ENCODE data around the gene ERAS. TPM values are rescaled to one million over a fixed set of nuclear protein-coding genes. Genes with fewer than 3 reads are reported as not detected.

The ERAS gene
- polyA plus RNA-seq, 2 of the 4 experiments (the other 2 are of a cell fraction), result 0.06 TPM; not detected in 1

GRCh38 chrX:48831136-48831908 lies 5.0 kb downstream of the ERAS start:
- POLR2A ChIA-PET, result no interaction called here
- TF ChIP-seq NPAS2 (CRISPR knock-in tag; IDR thresholded peaks at IDR 0.05; ENCODE audit: borderline replicate concordance), result no peak
- TF ChIP-seq RNF2 (IDR thresholded peaks at IDR 0.05; ENCODE audit: borderline replicate concordance, low read depth), result no peak
- no peak for TF ChIP-seq E2F6 (IDR thresholded peaks at IDR 0.05; ENCODE audit: borderline replicate concordance, low read depth)
- H3K9me3 ChIP-seq, result no peaks in the 10 kb centered on the region
- CTCF ChIA-PET, result no interaction called here
- no peak overlapping the region for H3K27ac ChIP-seq
- peaks cover 5% of the 10 kb centered on the region; the same call in 1 of the 3 replicates for H3K4me1 ChIP-seq
- no peak overlapping the region for H3K4me3 ChIP-seq
- no peak for FAIRE-seq
- 90% methylated on average over 36 of the region's 58 CpGs for WGBS (ENCODE audit: missing lambda C conversion rate)
- ATAC-seq, result no peak
- no peak for DNase-seq (ENCODE audit: low read depth in 1 of 2, low spot score in 1 of 2)
- no peak overlapping the region for H3K4me2 ChIP-seq

GRCh38 chrX:48831909-48832291 lies 5.6 kb downstream of the ERAS start:
- Histone ChIP-seq H3K27ac (no peak overlapping the region), H3K4me1 (peaks cover 5% of the 10 kb centered on the region; the same call in 1 of the 3 replicates), H3K4me2 (no peak overlapping the region), H3K4me3 (no peak overlapping the region), H3K9me3 (no peaks in the 10 kb centered on the region)
- 97% methylated on average over 30 of the region's 57 CpGs for WGBS (ENCODE audit: missing lambda C conversion rate)
- POLR2A ChIA-PET, result no interaction called here
- DNase-seq (ENCODE audit: low read depth in 1 of 2, low spot score in 1 of 2), result no peak
- ATAC-seq, result no peak
- TF ChIP-seq GATA3 (IDR thresholded peaks at IDR 0.05; ENCODE audit: borderline replicate concordance) (no peak), PBX3 (IDR thresholded peaks at IDR 0.05) (no peak), RNF2 (IDR thresholded peaks at IDR 0.05; ENCODE audit: borderline replicate concordance, low read depth) (no peak), ELK1 (IDR thresholded peaks at IDR 0.05; ENCODE audit: low read depth, low read length) (no peak), ESRRA (IDR thresholded peaks at IDR 0.05; ENCODE audit: borderline replicate concordance, low read length) (no peak), EHMT2 (IDR thresholded peaks at IDR 0.05; ENCODE audit: low read depth) (no peak), RFX5 (IDR thresholded peaks at IDR 0.05) (no peak), JUNB (IDR thresholded peaks at IDR 0.05) (no peak), ZFP36 (IDR thresholded peaks at IDR 0.05; ENCODE audit: borderline replicate concordance, partially characterized antibody) (no peak), KDM1A (IDR thresholded peaks at IDR 0.05; ENCODE audit: low read depth) (no peak), HOXB5 (CRISPR knock-in tag; IDR thresholded peaks at IDR 0.05) (no peak), CBX2 (IDR thresholded peaks at IDR 0.05; ENCODE audit: borderline replicate concordance, low read depth) (no peak), RAD21 (conservative IDR thresholded peaks at IDR 0.05 in 1 of 2, IDR thresholded peaks at IDR 0.05 in 1 of 2) (no peak), SMC3 (IDR thresholded peaks at IDR 0.05) (no peak), HOXA7 (CRISPR knock-in tag; IDR thresholded peaks at IDR 0.05) (no peak), BHLHE40 (IDR thresholded peaks at IDR 0.05; ENCODE audit: low read depth, low read length) (no peak)
- CTCF ChIA-PET, result no interaction called here
- no peak for FAIRE-seq

GRCh38 chrX:48833542-48834138 lies 7.3 kb downstream of the ERAS start:
- no peak overlapping the region for H3K27ac ChIP-seq
- DNase-seq (ENCODE audit: low read depth in 1 of 2, low spot score in 1 of 2), result peak; percentile 20 to 35
- POLR2A ChIA-PET, result no interaction called here
- FAIRE-seq, result no peak
- CTCF ChIA-PET, result interaction anchor here (0.6 to 1.1 kb wide), 6 partner anchors 8 to 916 kb away, joined by 3 to 4 read pairs (median 3); no protein-coding TSS in a partner anchor
- no peaks in the 10 kb centered on the region for H3K9me3 ChIP-seq
- peaks cover 5% of the 10 kb centered on the region; the same call in 1 of the 3 replicates for H3K4me1 ChIP-seq
- TF ChIP-seq E2F6 (IDR thresholded peaks at IDR 0.05; ENCODE audit: borderline replicate concordance, low read depth) (no peak), USF2 (IDR thresholded peaks at IDR 0.05) (no peak), CTCF (IDR thresholded peaks at IDR 0.05) (0 out of 3 replicates have a peak, but pooled peaks have one; percentile 6)
- peak overlapping the region; percentile 93 for H3K4me2 ChIP-seq
- 47% methylated on average over 9 of the region's 9 CpGs for WGBS (ENCODE audit: missing lambda C conversion rate)
- ATAC-seq, result peak; percentile 36 to 63; a peak in 3 of 6 replicates
- no peak overlapping the region for H3K4me3 ChIP-seq
